Neural progenitor cell (in vitro differentiated cells): ENCODE measurements around the gene GCAT. TPM values are rescaled to one million over a fixed set of nuclear protein-coding genes. Genes with fewer than 3 reads are reported as not detected.
A peak's percentile ranks its signal among the peaks of the same experiment; 100 is the strongest.

Experiments used
- DNase-seq: peaks from one replicate; pipeline ENCODE4 v3.0.0-alpha.2; 2016; ENCODE audit warnings: low spot score
- H2AFZ ChIP-seq: fragments of 200-600 bp; sonication (generic); replicated peaks from 2 replicates; pipeline ENCODE4 v1.6.1; 2016; ENCODE audit warnings: antibody characterized with exemption
- H3F3A ChIP-seq: fragments of 200-600 bp; sonication (generic); 2 replicates; pipeline ENCODE4 v1.6.1; 2016; ENCODE audit warnings: antibody characterized with exemption, low read depth
- H3K27ac ChIP-seq: fragments of 200-600 bp; sonication (generic); 2 replicates; pipeline ENCODE4 v1.5.1; 2016; ENCODE audit warnings: mild to moderate bottlenecking
- H3K27me3 ChIP-seq: fragments of 200-600 bp; sonication (generic); 2 replicates; pipeline ENCODE4 v1.6.1; 2016; ENCODE audit warnings: mild to moderate bottlenecking, moderate library complexity
- H3K36me3 ChIP-seq: fragments of 200-600 bp; sonication (generic); 2 replicates; pipeline ENCODE4 v1.5.1; 2016
- H3K4me1 ChIP-seq: fragments of 200-600 bp; sonication (generic); 2 replicates; pipeline ENCODE4 v1.6.1; 2016; ENCODE audit warnings: mixed run types
- H3K4me2 ChIP-seq: fragments of 200-600 bp; sonication (generic); 2 replicates; pipeline ENCODE4 v1.6.1; 2016
- H3K4me3 ChIP-seq: fragments of 200-600 bp; sonication (generic); 2 replicates; pipeline ENCODE4 v1.5.1; 2016
- H3K79me2 ChIP-seq: fragments of 200-600 bp; sonication (generic); 2 replicates; pipeline ENCODE4 v1.6.1; 2016; ENCODE audit warnings: low read depth
- H3K9ac ChIP-seq: fragments of 200-600 bp; sonication (generic); 2 replicates; pipeline ENCODE4 v1.6.1; 2016
- H3K9me3 ChIP-seq: fragments of 200-600 bp; sonication (generic); 2 replicates; pipeline ENCODE4 v1.5.1; 2016; ENCODE audit warnings: low read depth
- H4K20me1 ChIP-seq: fragments of 200-600 bp; sonication (generic); 2 replicates; pipeline ENCODE4 v1.6.1; 2016; ENCODE audit warnings: low read depth
- H3K27ac Mint-ChIP-seq: 3 replicates; pipeline ENCODE4 v1.8.0; 2021; ENCODE audit warnings: mixed read lengths
- H3K27me3 Mint-ChIP-seq: 2 replicates; pipeline ENCODE4 v1.8.0; 2022; ENCODE audit warnings: low read depth, mild to moderate bottlenecking, inconsistent platforms, moderate library complexity, mixed read lengths; ENCODE audit not compliant: insufficient read depth
- H3K36me3 Mint-ChIP-seq: 3 replicates; pipeline ENCODE4 v1.8.0; 2021; ENCODE audit warnings: mixed read lengths
- H3K4me1 Mint-ChIP-seq: 3 replicates; pipeline ENCODE4 v1.8.0; 2021; ENCODE audit warnings: mixed read lengths
- H3K4me3 Mint-ChIP-seq: 3 replicates; pipeline ENCODE4 v1.8.0; 2021; ENCODE audit warnings: mild to moderate bottlenecking, moderate library complexity, mixed read lengths
- H3K9me3 Mint-ChIP-seq: 3 replicates; pipeline ENCODE4 v1.8.0; 2020; ENCODE audit warnings: mixed read lengths
- EZH2 ChIP-seq: fragments of 200-600 bp; sonication (generic); IDR thresholded peaks from 2 replicates; pipeline ENCODE4 v1.6.1; 2017; ENCODE audit warnings: antibody characterized with exemption, mild to moderate bottlenecking, moderate library complexity
- EZH2phosphoT487 ChIP-seq: fragments of 200-600 bp; sonication (generic); IDR thresholded peaks from 2 replicates; pipeline ENCODE4 v1.6.1; 2017; ENCODE audit warnings: antibody characterized with exemption
- total RNA-seq: library from RNA; depleted of rRNA; stranded (reverse); fragments of >200 nt; gene quantifications from 2 replicates; pipeline ENCODE4 v1.2.3, GENCODE V29; 2015; ENCODE audit warnings: low replicate concordance
- TF ChIP-seq, protein P1 (sequence below): fragments of 200-600 bp; sonication (generic); IDR thresholded peaks from 2 replicates; pipeline ENCODE4 v1.5.1; 2017; ENCODE audit warnings: antibody characterized with exemption, mild to moderate bottlenecking

GCAT gene
- total RNA-seq, 1 donor from 2014 or later, result 21.2 TPM

DNA sequence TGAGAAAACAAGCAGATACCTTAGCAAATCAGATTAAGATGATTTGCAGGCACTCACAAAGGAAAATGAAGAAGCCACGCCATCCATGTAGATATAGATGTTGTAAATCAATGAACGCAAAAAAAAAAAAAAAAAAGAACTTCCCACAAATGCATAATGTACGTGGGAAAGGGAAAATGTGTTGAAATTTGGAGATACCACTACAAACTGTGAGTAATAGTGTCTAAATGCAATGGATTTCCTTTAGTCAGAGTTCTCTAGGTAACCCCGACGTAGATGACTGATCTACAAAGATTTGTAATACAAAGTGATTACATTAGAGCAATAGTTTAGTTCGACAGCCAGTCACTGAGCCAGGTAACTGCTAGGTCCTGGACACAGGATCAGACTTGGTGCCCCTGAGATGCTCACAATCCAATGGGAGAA, 37.2 kb downstream of the GCAT start:
- H3K27me3 Mint-ChIP-seq, result peaks cover 2% of the 10 kb centered on the region

GRCh38 chr22:37846433-37846832, 38.7 kb downstream of the GCAT start:
- Histone ChIP-seq H3K4me2 (no peak overlapping the region), H4K20me1 (peaks cover 22% of the 10 kb centered on the region), H3K27ac (no peak overlapping the region), H2AFZ (no peak overlapping the region), H3K4me3 (no peak overlapping the region), H3K9ac (no peak overlapping the region), H3K36me3 (peaks cover 6% of the 10 kb centered on the region), H3K79me2 (peaks cover 52% of the 10 kb centered on the region), H3K27me3 (no peaks in the 10 kb centered on the region), H3K9me3 (no peaks in the 10 kb centered on the region), H3K4me1 (peaks cover 11% of the 10 kb centered on the region), H3F3A (peaks cover 54% of the 10 kb centered on the region)
- no peak for DNase-seq
- Mint-ChIP-seq H3K27me3 (peaks cover 2% of the 10 kb centered on the region), H3K9me3 (peaks cover 10% of the 10 kb centered on the region), H3K4me1 (peaks cover 40% of the 10 kb centered on the region), H3K4me3 (peak overlapping the region; percentile 35), H3K27ac (no peak overlapping the region), H3K36me3 (peaks cover 10% of the 10 kb centered on the region)
- TF ChIP-seq, protein P1, sequence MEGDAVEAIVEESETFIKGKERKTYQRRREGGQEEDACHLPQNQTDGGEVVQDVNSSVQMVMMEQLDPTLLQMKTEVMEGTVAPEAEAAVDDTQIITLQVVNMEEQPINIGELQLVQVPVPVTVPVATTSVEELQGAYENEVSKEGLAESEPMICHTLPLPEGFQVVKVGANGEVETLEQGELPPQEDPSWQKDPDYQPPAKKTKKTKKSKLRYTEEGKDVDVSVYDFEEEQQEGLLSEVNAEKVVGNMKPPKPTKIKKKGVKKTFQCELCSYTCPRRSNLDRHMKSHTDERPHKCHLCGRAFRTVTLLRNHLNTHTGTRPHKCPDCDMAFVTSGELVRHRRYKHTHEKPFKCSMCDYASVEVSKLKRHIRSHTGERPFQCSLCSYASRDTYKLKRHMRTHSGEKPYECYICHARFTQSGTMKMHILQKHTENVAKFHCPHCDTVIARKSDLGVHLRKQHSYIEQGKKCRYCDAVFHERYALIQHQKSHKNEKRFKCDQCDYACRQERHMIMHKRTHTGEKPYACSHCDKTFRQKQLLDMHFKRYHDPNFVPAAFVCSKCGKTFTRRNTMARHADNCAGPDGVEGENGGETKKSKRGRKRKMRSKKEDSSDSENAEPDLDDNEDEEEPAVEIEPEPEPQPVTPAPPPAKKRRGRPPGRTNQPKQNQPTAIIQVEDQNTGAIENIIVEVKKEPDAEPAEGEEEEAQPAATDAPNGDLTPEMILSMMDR, result no peak
- no peak for TF ChIP-seq EZH2phosphoT487
- no peak for TF ChIP-seq EZH2

More for the DNA sequence above, 37.2 kb downstream of the GCAT start:
- peaks cover under 1% of the 10 kb centered on the region for H3K4me1 ChIP-seq
- peaks cover 10% of the 10 kb centered on the region for H3K9me3 Mint-ChIP-seq
- H3K9me3 ChIP-seq, result no peaks in the 10 kb centered on the region
- no peak overlapping the region for H3K9ac ChIP-seq
- peak overlapping the region; percentile 84 for H3K4me3 Mint-ChIP-seq
- DNase-seq, result no peak
- peak overlapping the region; percentile 58 for H3K4me2 ChIP-seq
- no peaks in the 10 kb centered on the region for H3K27me3 ChIP-seq
- no peak overlapping the region for H3K27ac Mint-ChIP-seq
- peaks cover 4% of the 10 kb centered on the region for H3K36me3 Mint-ChIP-seq
- H3K36me3 ChIP-seq, result no peaks in the 10 kb centered on the region
- peaks cover 30% of the 10 kb centered on the region for H3K4me1 Mint-ChIP-seq
- peaks cover 54% of the 10 kb centered on the region for H3F3A ChIP-seq
- H3K4me3 ChIP-seq, result peak overlapping the region; percentile 62
- H4K20me1 ChIP-seq, result peaks cover 8% of the 10 kb centered on the region
- no peak overlapping the region for H3K27ac ChIP-seq
- peak overlapping the region; percentile 30 for H2AFZ ChIP-seq
- peaks cover 37% of the 10 kb centered on the region for H3K79me2 ChIP-seq
- TF ChIP-seq EZH2, result no peak
- TF ChIP-seq, protein P1, result no peak
- TF ChIP-seq EZH2phosphoT487, result no peak

GRCh38 chr22:37848587-37849088, 40.9 kb downstream of the GCAT start:
- no peak for TF ChIP-seq EZH2phosphoT487
- no peak for TF ChIP-seq EZH2
- TF ChIP-seq, protein P1, result no peak
- H3K9ac ChIP-seq, result peak overlapping the region; percentile 71
- Mint-ChIP-seq H3K4me1 (peaks cover 28% of the 10 kb centered on the region), H3K27me3 (peaks cover 2% of the 10 kb centered on the region), H3K36me3 (peaks cover 22% of the 10 kb centered on the region), H3K27ac (peak overlapping the region; percentile 90), H3K9me3 (peaks cover 10% of the 10 kb centered on the region), H3K4me3 (peak overlapping the region; percentile 95)
- no peaks in the 10 kb centered on the region for H3K27me3 ChIP-seq
- H3K4me2 ChIP-seq, result peak overlapping the region; percentile 81
- DNase-seq, result peak; percentile 32
- H2AFZ ChIP-seq, result peak overlapping the region; percentile 59
- H3F3A ChIP-seq, result peaks cover 46% of the 10 kb centered on the region
- peaks cover 11% of the 10 kb centered on the region for H3K4me1 ChIP-seq
- peak overlapping the region; percentile 46 for H3K27ac ChIP-seq
- peak overlapping the region; percentile 64 for H3K4me3 ChIP-seq
- H3K36me3 ChIP-seq, result peaks cover 16% of the 10 kb centered on the region
- H3K79me2 ChIP-seq, result peaks cover 59% of the 10 kb centered on the region
- no peaks in the 10 kb centered on the region for H3K9me3 ChIP-seq
- H4K20me1 ChIP-seq, result peaks cover 34% of the 10 kb centered on the region
